Activated CD4-positive, alpha-beta T cell treated with anti-CD3 and anti-CD28 coated beads, Interleukin-2, amount 50 U/mL, for 4 hours (primary cell): ENCODE results near the gene IL13.

ENCODE experiments used
- DNase-seq, 2 experiments: peaks; one replicate each; pipeline ENCODE4 v3.0.0-alpha.2; 2020

Gene IL13

GRCh38 chr5:132673488-132673887, 15.5 kb downstream of the IL13 start:
- no peak for DNase-seq

GRCh38 chr5:132673939-132674630, 16.1 kb downstream of the IL13 start, which contains the start of gene IL4:
TSS of gene IL4 (plus strand) at chr5:132673989. CDS start at chr5:132674051, 62 bp downstream.
- DNase-seq: no peak

GRCh38 chr5:132674671-132675506, 16.9 kb downstream of the IL13 start:
- DNase-seq: no peak

- DNase-seq: no peak
Observed at GRCh38 chr5:132675936-132676689, 18.1 kb downstream of the IL13 start.

GRCh38 chr5:132677191-132677590, 19.2 kb downstream of the IL13 start:
- no peak for DNase-seq

GRCh38 chr5:132677682-132678400, 19.9 kb downstream of the IL13 start:
- DNase-seq: no peak

- DNase-seq: no peak
Observed at GRCh38 chr5:132678735-132679134, 20.8 kb downstream of the IL13 start.

- DNase-seq: no peak
Observed at GRCh38 chr5:132679166-132679565, 21.2 kb downstream of the IL13 start.

GRCh38 chr5:132679717-132680380, 21.9 kb downstream of the IL13 start:
- DNase-seq: no peak

GRCh38 chr5:132680780-132681475, 23.0 kb downstream of the IL13 start:
- no peak for DNase-seq

GRCh38 chr5:132681476-132681831, 23.5 kb downstream of the IL13 start:
- DNase-seq: no peak

- no peak for DNase-seq
Observed at GRCh38 chr5:132681983-132682382, 24.0 kb downstream of the IL13 start.

- DNase-seq: no peak
Observed at GRCh38 chr5:132684491-132684890, 26.5 kb downstream of the IL13 start.

- no peak for DNase-seq
Observed at GRCh38 chr5:132684922-132685720, 27.1 kb downstream of the IL13 start.

- DNase-seq: no peak
Observed at GRCh38 chr5:132686193-132686592, 28.2 kb downstream of the IL13 start.

GRCh38 chr5:132687995-132688394, 30.0 kb downstream of the IL13 start:
- DNase-seq: peak; percentile 9 to 14

- DNase-seq: peak; percentile 33 to 36
Observed at GRCh38 chr5:132688536-132689339, 30.8 kb downstream of the IL13 start.

- DNase-seq: no peak
Observed at GRCh38 chr5:132689513-132689912, 31.5 kb downstream of the IL13 start.

- DNase-seq: no peak
Observed at GRCh38 chr5:132690156-132690555, 32.2 kb downstream of the IL13 start.
